Measurements from ENCODE around the gene IQGAP2. TPM values are rescaled to one million over a fixed set of nuclear protein-coding genes. Genes with fewer than 3 reads are reported as not detected.

Gene IQGAP2
- total RNA-seq, 4 donors from 2014 or later = 46.8 to 121 (median 97.0) TPM

DNA sequence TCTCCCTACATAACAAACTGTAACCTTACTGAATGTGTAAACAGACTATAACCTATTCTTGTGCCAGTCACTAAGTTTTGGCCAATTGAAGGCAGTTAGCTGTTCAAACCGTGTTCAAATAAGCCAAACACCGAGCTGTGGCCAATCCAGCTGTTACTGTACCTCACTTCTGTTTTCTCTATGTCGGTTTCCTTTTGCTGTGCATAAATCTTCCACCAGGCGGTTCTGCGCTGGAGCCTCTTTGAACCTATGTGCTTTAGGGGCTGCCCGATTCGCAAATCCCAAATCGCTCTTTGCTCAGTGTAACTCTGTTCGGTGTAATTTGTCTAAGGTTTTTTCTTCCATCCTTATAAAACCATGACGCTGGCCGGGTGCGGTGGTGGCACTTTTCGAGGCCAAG lies 344.6 kb downstream of the IQGAP2 start:
- Histone ChIP-seq H3K27me3 (no peaks in the 10 kb centered on the region), H3K27ac (no peak overlapping the region), H3K4me3 (no peak overlapping the region), H3K4me1 (no peaks in the 10 kb centered on the region), H3K9me3 (no peaks in the 10 kb centered on the region), H3K36me3 (no peaks in the 10 kb centered on the region)
- 58 to 97% methylated on average over 6 to 13 of the region's 13 CpGs for WGBS, 2 donors (ENCODE audit: low coverage in 1 of 2)
- TF ChIP-seq, protein P1, sequence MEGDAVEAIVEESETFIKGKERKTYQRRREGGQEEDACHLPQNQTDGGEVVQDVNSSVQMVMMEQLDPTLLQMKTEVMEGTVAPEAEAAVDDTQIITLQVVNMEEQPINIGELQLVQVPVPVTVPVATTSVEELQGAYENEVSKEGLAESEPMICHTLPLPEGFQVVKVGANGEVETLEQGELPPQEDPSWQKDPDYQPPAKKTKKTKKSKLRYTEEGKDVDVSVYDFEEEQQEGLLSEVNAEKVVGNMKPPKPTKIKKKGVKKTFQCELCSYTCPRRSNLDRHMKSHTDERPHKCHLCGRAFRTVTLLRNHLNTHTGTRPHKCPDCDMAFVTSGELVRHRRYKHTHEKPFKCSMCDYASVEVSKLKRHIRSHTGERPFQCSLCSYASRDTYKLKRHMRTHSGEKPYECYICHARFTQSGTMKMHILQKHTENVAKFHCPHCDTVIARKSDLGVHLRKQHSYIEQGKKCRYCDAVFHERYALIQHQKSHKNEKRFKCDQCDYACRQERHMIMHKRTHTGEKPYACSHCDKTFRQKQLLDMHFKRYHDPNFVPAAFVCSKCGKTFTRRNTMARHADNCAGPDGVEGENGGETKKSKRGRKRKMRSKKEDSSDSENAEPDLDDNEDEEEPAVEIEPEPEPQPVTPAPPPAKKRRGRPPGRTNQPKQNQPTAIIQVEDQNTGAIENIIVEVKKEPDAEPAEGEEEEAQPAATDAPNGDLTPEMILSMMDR (IDR thresholded peaks at IDR 0.05) = no peak
- TF ChIP-seq POLR2A (IDR thresholded peaks at IDR 0.05) (no peak), POLR2AphosphoS5 (IDR thresholded peaks at IDR 0.05) (no peak), EP300 (IDR thresholded peaks at IDR 0.05; ENCODE audit: low read depth) (no peak)
- intact Hi-C loops (cut with DNase I; ENCODE audit: low total_unique reads) = no loop called here
- in situ Hi-C loops (cut with MboI; ENCODE audit: low pct_ligation_motif_present in 1 of 4, low pct_unique_long_range_greater_than_20kb in 1 of 4, low sequenced_read_pairs in 3 of 4) = no loop called here
- no peak for DNase-seq

DNA sequence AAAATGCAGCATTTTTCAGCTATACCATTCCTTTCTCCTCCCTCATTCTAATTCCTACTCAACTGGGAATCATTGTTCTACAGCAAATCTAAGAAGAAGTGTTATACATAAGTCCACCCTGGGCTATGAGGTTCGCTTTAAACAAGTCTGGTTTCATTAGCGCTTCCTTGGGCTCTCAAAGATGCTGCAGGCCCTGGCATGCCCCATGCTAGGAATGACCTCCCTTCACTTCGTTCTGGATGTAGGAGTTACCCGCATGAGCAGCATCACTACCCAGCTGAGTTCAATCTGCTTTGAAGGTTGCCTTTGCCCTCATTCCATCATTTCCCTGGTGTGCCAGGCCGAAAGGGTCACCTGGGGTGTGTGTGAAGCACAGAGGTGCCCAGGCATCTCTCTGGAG lies 348.2 kb downstream of the IQGAP2 start:
- WGBS, 2 donors (ENCODE audit: low coverage in 1 of 2) = 90 to 93% methylated on average over 3 to 5 of the region's 5 CpGs
- Histone ChIP-seq H3K27me3 (no peaks in the 10 kb centered on the region), H3K27ac (no peak overlapping the region), H3K4me1 (no peaks in the 10 kb centered on the region), H3K36me3 (no peaks in the 10 kb centered on the region), H3K9me3 (no peaks in the 10 kb centered on the region), H3K4me3 (no peak overlapping the region)
- TF ChIP-seq POLR2A (IDR thresholded peaks at IDR 0.05) = no peak
- no peak for TF ChIP-seq POLR2AphosphoS5 (IDR thresholded peaks at IDR 0.05)
- no peak for TF ChIP-seq EP300 (IDR thresholded peaks at IDR 0.05; ENCODE audit: low read depth)
- TF ChIP-seq, protein P1 (IDR thresholded peaks at IDR 0.05) = no peak
- no peak for DNase-seq
- intact Hi-C loops (cut with DNase I; ENCODE audit: low total_unique reads) = no loop called here
- in situ Hi-C loops (cut with MboI; ENCODE audit: low pct_ligation_motif_present in 1 of 4, low pct_unique_long_range_greater_than_20kb in 1 of 4, low sequenced_read_pairs in 3 of 4) = no loop called here

DNA sequence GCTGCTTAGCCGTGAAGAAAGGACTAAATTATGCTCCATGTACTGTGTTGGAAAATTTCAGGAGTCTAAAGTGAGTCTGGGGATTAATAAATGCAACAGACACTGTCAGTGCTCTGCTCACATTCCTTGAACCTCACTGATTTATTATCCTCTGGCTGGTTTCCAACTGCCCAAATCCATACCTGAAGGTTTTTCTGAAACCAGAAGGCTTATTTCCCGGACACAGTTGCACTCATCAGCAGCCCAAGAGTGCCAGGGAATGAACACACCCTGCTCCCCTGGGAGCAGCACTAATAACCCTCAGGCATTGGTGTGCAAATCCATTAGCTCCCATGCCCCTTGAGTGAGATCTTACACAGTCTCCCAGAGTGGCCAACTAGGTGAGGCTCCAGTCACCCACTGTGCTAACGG lies 351.6 kb downstream of the IQGAP2 start:
- Histone ChIP-seq H3K36me3 (no peaks in the 10 kb centered on the region), H3K4me1 (no peaks in the 10 kb centered on the region), H3K27me3 (no peaks in the 10 kb centered on the region), H3K27ac (no peak overlapping the region), H3K9me3 (no peaks in the 10 kb centered on the region), H3K4me3 (no peak overlapping the region)
- TF ChIP-seq POLR2A (IDR thresholded peaks at IDR 0.05) (no peak), EP300 (IDR thresholded peaks at IDR 0.05; ENCODE audit: low read depth) (no peak), POLR2AphosphoS5 (IDR thresholded peaks at IDR 0.05) (no peak)
- TF ChIP-seq, protein P1 (IDR thresholded peaks at IDR 0.05) = no peak
- DNase-seq = no peak
- 80 to 100% methylated on average over 1 to 3 of the region's 3 CpGs for WGBS, 2 donors (ENCODE audit: low coverage in 1 of 2)
- in situ Hi-C loops (cut with MboI; ENCODE audit: low pct_ligation_motif_present in 1 of 4, low pct_unique_long_range_greater_than_20kb in 1 of 4, low sequenced_read_pairs in 3 of 4) = no loop called here
- intact Hi-C loops (cut with DNase I; ENCODE audit: low total_unique reads) = no loop called here

DNA sequence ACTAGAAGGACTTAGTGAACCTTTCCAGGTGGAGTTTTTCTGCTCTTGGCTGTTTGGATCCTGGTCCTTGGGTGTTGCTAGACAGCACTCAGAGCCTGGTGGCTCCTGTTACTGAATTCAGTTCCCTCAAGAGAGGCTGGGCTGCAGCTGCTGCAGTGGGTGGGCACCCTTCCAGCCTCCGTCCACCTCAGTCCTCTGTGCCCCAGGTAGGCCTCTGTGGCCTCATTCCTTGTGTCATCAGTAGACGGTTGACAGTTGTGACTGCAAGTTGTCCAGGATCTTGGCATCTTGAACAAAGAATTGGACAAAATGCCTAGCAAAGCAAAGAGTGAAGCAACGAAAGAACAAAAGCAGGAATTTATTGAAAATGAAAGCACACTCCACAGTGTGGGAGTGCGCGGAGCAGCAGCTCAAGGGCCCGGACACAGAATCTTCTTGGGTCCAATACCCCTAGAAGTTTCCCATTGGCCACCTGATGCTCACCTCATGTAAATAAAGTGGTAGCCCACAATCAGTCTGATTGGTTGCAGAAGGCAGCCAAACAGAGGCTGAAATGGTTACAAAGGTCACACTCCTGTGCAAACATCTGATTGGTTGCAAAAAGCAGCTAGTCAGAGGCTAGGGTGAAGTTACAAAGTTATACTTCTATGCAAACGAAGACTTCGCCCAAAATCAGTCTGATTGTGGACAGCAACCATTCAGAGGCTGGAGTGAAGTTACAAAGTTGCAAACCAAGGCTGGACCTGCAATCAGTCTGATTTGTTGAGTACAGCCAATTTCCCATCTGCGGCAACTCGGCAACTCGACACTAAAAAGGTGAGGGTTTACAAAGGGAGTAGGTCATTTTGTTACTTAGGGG lies 352.9 kb downstream of the IQGAP2 start:
- no peak for DNase-seq
- Histone ChIP-seq H3K36me3 (no peaks in the 10 kb centered on the region), H3K4me1 (no peaks in the 10 kb centered on the region), H3K27ac (no peak overlapping the region), H3K27me3 (no peaks in the 10 kb centered on the region), H3K9me3 (no peaks in the 10 kb centered on the region), H3K4me3 (no peak overlapping the region)
- WGBS, 2 donors (ENCODE audit: low coverage in 1 of 2) = 87 to 88% methylated on average over 5 to 11 of the region's 11 CpGs
- in situ Hi-C loops (cut with MboI; ENCODE audit: low pct_ligation_motif_present in 1 of 4, low pct_unique_long_range_greater_than_20kb in 1 of 4, low sequenced_read_pairs in 3 of 4) = no loop called here
- intact Hi-C loops (cut with DNase I; ENCODE audit: low total_unique reads) = no loop called here
- TF ChIP-seq EP300 (IDR thresholded peaks at IDR 0.05; ENCODE audit: low read depth) (no peak), POLR2A (IDR thresholded peaks at IDR 0.05) (no peak), POLR2AphosphoS5 (IDR thresholded peaks at IDR 0.05) (no peak)
- TF ChIP-seq, protein P1 (IDR thresholded peaks at IDR 0.05) = no peak

All from transverse colon (tissue), 4 donors.